PC-3 (cell line): ENCODE data around the gene GADL1. TPM values are rescaled to one million over a fixed set of nuclear protein-coding genes. Genes with fewer than 3 reads are reported as not detected.

ENCODE experiments used
- ATAC-seq: fragments of 200-7000 bp; cut with Tn5 transposase; 2 replicates; pipeline ENCODE4 v1.9.1; 2020; ENCODE audit warnings: mild to moderate bottlenecking, moderate library complexity
- BruUV-seq: library from RNA; stranded (reverse); fragments of 400-500 nt; replicated peaks from 2 replicates; lab custom pipeline; 2021; lab: Mats Ljungman, UMichigan
- CTCF ChIA-PET: fragments of 300-600 bp; sonication (Branson Sonifier 250); formaldehyde crosslinking; loops from one replicate; lab custom pipeline; 2022; ENCODE audit warnings: antibody characterized with exemption; lab: Charles Lee
- POLR2A ChIA-PET: fragments of 300-600 bp; sonication (Branson Sonifier 250); formaldehyde crosslinking; loops from one replicate; lab custom pipeline; 2022; ENCODE audit warnings: antibody characterized with exemption; ENCODE audit not compliant: unreplicated experiment; lab: Charles Lee
- DNase-seq: peaks from one replicate; pipeline ENCODE4 v3.0.0-alpha.2; 2015
- H2AFZ ChIP-seq: fragments of 300-600 bp; sonication (generic); 2 replicates; pipeline ENCODE4 v1.6.0; 2016; ENCODE audit warnings: antibody characterized with exemption, low read length
- H3F3A ChIP-seq: fragments of 300-600 bp; sonication (generic); one replicate; pipeline ENCODE4 v1.6.0; 2017; ENCODE audit warnings: antibody characterized with exemption, low read length, control low read depth, mild to moderate bottlenecking; ENCODE audit not compliant: unreplicated experiment
- H3K27ac ChIP-seq: fragments of 300-600 bp; sonication (generic); 2 replicates; pipeline ENCODE4 v1.5.1; 2016; ENCODE audit warnings: mild to moderate bottlenecking, low read length
- H3K27me3 ChIP-seq: fragments of 300-600 bp; sonication (generic); 2 replicates; pipeline ENCODE4 v1.6.1; 2016; ENCODE audit warnings: low read length, mixed read lengths
- H3K36me3 ChIP-seq: fragments of 300-600 bp; sonication (generic); 2 replicates; pipeline ENCODE4 v1.6.1; 2016; ENCODE audit warnings: low read depth, mixed run types, low read length, mixed read lengths
- H3K4me1 ChIP-seq: fragments of 300-600 bp; sonication (generic); 2 replicates; pipeline ENCODE4 v1.5.1; 2016; ENCODE audit warnings: low read length; ENCODE audit not compliant: insufficient read depth
- H3K4me2 ChIP-seq: fragments of 300-600 bp; sonication (generic); 2 replicates; pipeline ENCODE4 v1.6.0; 2016; ENCODE audit warnings: low read length
- H3K4me3 ChIP-seq: fragments of 300-600 bp; sonication (generic); 2 replicates; pipeline ENCODE4 v1.5.1; 2016; ENCODE audit warnings: mild to moderate bottlenecking, low read length, mixed read lengths
- H3K79me2 ChIP-seq: fragments of 300-600 bp; sonication (generic); 2 replicates; pipeline ENCODE4 v1.6.1; 2017; ENCODE audit warnings: low read length, mixed read lengths
- H3K9ac ChIP-seq: fragments of 300-600 bp; sonication (generic); 2 replicates; pipeline ENCODE4 v1.6.0; 2016; ENCODE audit warnings: mild to moderate bottlenecking, low read length
- H3K9me2 ChIP-seq: fragments of 300-600 bp; sonication (generic); replicated peaks from 2 replicates; pipeline ENCODE4 v1.6.1; 2016; ENCODE audit warnings: mixed run types, low read length, mixed read lengths
- H3K9me3 ChIP-seq: fragments of 300-600 bp; sonication (generic); 2 replicates; pipeline ENCODE4 v1.6.1; 2016; ENCODE audit warnings: low read length, mixed read lengths
- H4K20me1 ChIP-seq: fragments of 300-600 bp; sonication (generic); 2 replicates; pipeline ENCODE4 v1.6.1; 2016; ENCODE audit warnings: low read length, mixed read lengths
- CTCF ChIP-seq: fragments of 300-600 bp; sonication (generic); conservative IDR thresholded peaks from 2 replicates; pipeline ENCODE4 v1.5.1; 2017; ENCODE audit warnings: antibody characterized with exemption, low read depth, mild to moderate bottlenecking, low read length
- EZH2 ChIP-seq: fragments of 300-600 bp; sonication (generic); IDR thresholded peaks from one replicate; pipeline ENCODE4 v1.6.1; 2017; ENCODE audit warnings: antibody characterized with exemption, mild to moderate bottlenecking, low read length; ENCODE audit not compliant: unreplicated experiment
- EZH2phosphoT487 ChIP-seq: fragments of 300-600 bp; sonication (generic); IDR thresholded peaks from 2 replicates; pipeline ENCODE4 v1.6.1; 2018; ENCODE audit warnings: mild to moderate bottlenecking, antibody characterized with exemption, low read length, borderline replicate concordance
- intact Hi-C: fragments of 100-400 bp; cut with micrococcal nuclease; formaldehyde crosslinking; loops from 2 replicates; pipeline ENCODE4 v1.9.0; 2023
- total RNA-seq: library from RNA; depleted of rRNA; stranded (reverse); fragments of >200 nt; gene quantifications from 2 replicates; pipeline ENCODE4 v1.2.3, GENCODE V29; 2014

GADL1 gene
- total RNA-seq, 1 experiment from 2014 or later = not detected

GRCh38 chr3:30843877-30844276 is 50.6 kb downstream of the GADL1 start:
- ChIA-PET POLR2A (no interaction called here), CTCF (no interaction called here)
- Histone ChIP-seq H2AFZ (no peak overlapping the region), H3K9me3 (no peaks in the 10 kb centered on the region), H3K4me1 (0 out of 2 replicates have a peak, but pooled peaks cover 3% of the 10 kb centered on the region), H3K36me3 (no peaks in the 10 kb centered on the region), H3K9ac (no peak overlapping the region), H3K27ac (no peak overlapping the region), H3K9me2 (no peaks in the 10 kb centered on the region), H4K20me1 (no peaks in the 10 kb centered on the region), H3K27me3 (no peaks in the 10 kb centered on the region), H3K4me3 (no peak overlapping the region), H3F3A (no peaks in the 10 kb centered on the region), H3K4me2 (no peak overlapping the region), H3K79me2 (no peaks in the 10 kb centered on the region)
- DNase-seq (no peak), ATAC-seq (no peak)
- BruUV-seq = no TSS peak
- TF ChIP-seq EZH2 = no peak
- no peak for TF ChIP-seq CTCF
- TF ChIP-seq EZH2phosphoT487 = no peak
- intact Hi-C loops = no loop called here

GRCh38 chr3:30836141-30836540 is 58.3 kb downstream of the GADL1 start:
- Histone ChIP-seq H3K4me1 (no peaks in the 10 kb centered on the region), H2AFZ (no peak overlapping the region), H3K9me2 (0 out of 2 replicates have a peak, but pooled peaks cover 3% of the 10 kb centered on the region), H3K4me2 (no peak overlapping the region), H3K9ac (no peak overlapping the region), H3K36me3 (no peaks in the 10 kb centered on the region), H3K4me3 (no peak overlapping the region), H3K9me3 (no peaks in the 10 kb centered on the region), H4K20me1 (no peaks in the 10 kb centered on the region), H3F3A (no peaks in the 10 kb centered on the region), H3K27me3 (no peaks in the 10 kb centered on the region), H3K27ac (no peak overlapping the region), H3K79me2 (no peaks in the 10 kb centered on the region)
- intact Hi-C loops = no loop called here
- ChIA-PET CTCF (no interaction called here), POLR2A (no interaction called here)
- no peak for DNase-seq
- no peak for TF ChIP-seq EZH2
- TF ChIP-seq EZH2phosphoT487 = no peak
- TF ChIP-seq CTCF = no peak
- ATAC-seq = no peak
- no TSS peak for BruUV-seq

DNA sequence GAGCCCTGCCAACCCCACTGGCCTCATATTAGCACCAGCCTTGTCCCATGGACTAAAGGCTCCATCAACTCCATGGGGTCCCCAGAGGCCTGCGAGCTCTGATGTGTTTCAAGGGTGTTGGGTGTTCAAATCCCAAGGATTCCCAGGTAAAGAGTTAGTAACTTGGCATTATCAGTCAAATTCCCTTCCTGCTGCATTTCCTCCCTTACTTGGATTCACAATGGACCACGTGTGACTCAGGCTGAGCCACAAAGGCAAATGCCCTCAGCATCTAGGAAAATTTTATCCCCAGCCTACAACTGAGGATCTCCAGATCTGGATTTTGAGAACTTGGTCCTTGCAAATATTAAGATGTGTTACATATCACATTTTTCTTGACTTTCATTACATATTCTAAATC is 58.8 kb downstream of the GADL1 start:
- H4K20me1 ChIP-seq = no peaks in the 10 kb centered on the region
- H3K9me3 ChIP-seq = no peaks in the 10 kb centered on the region
- H2AFZ ChIP-seq = no peak overlapping the region
- DNase-seq (peak; percentile 10), ATAC-seq (no peak)
- 0 out of 2 replicates have a peak, but pooled peaks cover 3% of the 10 kb centered on the region for H3K9me2 ChIP-seq
- H3K4me1 ChIP-seq = no peaks in the 10 kb centered on the region
- H3K27me3 ChIP-seq = no peaks in the 10 kb centered on the region
- intact Hi-C loops = no loop called here
- BruUV-seq = no TSS peak
- CTCF ChIA-PET = no interaction called here
- H3K4me2 ChIP-seq = no peak overlapping the region
- no peaks in the 10 kb centered on the region for H3K36me3 ChIP-seq
- POLR2A ChIA-PET = no interaction called here
- H3K79me2 ChIP-seq = no peaks in the 10 kb centered on the region
- no peaks in the 10 kb centered on the region for H3F3A ChIP-seq
- H3K4me3 ChIP-seq = no peak overlapping the region
- TF ChIP-seq EZH2 = no peak
- TF ChIP-seq EZH2phosphoT487 = no peak
- TF ChIP-seq CTCF = no peak
- H3K27ac ChIP-seq = no peak overlapping the region
- H3K9ac ChIP-seq = no peak overlapping the region
